ENCODE data around the gene TEKT5. TPM values are rescaled to one million over a fixed set of nuclear protein-coding genes. Genes with fewer than 3 reads are reported as not detected.
"Not testable (repeated sequence)": the region's sequence is repeated elsewhere in the genome, so short reads cannot be mapped to it uniquely, and the experiment has no call there.

TEKT5 gene
- polyA plus RNA-seq, 3 donors, result 0.16 TPM; not detected in 2

- no peak overlapping the region for H3K27ac ChIP-seq (ENCODE audit: low read depth in 1 of 2, low read length in 2 of 2)
- peaks cover 0 to 2% (median 0%) of the 10 kb centered on the region in 7 donors for H3K9me3 Mint-ChIP-seq
- H3K4me3 Mint-ChIP-seq, result no peak overlapping the region
- no peaks in the 10 kb centered on the region for H4K20me1 ChIP-seq (ENCODE audit: insufficient read depth, low read length)
- no peak overlapping the region for H3K27ac Mint-ChIP-seq
- no peaks in the 10 kb centered on the region for H3K36me3 ChIP-seq (replicated peaks in 1 of 2; ENCODE audit: control insufficient read depth in 1 of 2, insufficient read depth in 2 of 2, low read length in 2 of 2)
- no peak overlapping the region for H3K4me2 ChIP-seq (replicated peaks; ENCODE audit: extremely low read depth, low read length, poor library complexity, severe bottlenecking)
- intact Hi-C loops (cut with micrococcal nuclease), result no loop called here
- peaks cover 3 to 6% (median 5%) of the 10 kb centered on the region in 3 donors for H3K27me3 Mint-ChIP-seq (ENCODE audit: low read depth in 3 of 3)
- no peak for TF ChIP-seq CTCF (IDR thresholded peaks at IDR 0.05)
- no peaks in the 10 kb centered on the region for H3K4me1 ChIP-seq (ENCODE audit: control insufficient read depth in 1 of 2, insufficient read depth in 2 of 2, low read length in 2 of 2)
- no peak for DNase-seq
- no peak overlapping the region for H3K9ac ChIP-seq (ENCODE audit: insufficient read depth, low read length, poor library complexity, severe bottlenecking)
- H3K79me2 ChIP-seq (ENCODE audit: insufficient read depth, low read length), result no peaks in the 10 kb centered on the region
- H3K36me3 Mint-ChIP-seq, result no peaks in the 10 kb centered on the region
- H3K27me3 ChIP-seq (ENCODE audit: control insufficient read depth in 2 of 2, insufficient read depth in 2 of 2, low read length in 2 of 2), result no peaks in the 10 kb centered on the region
- no peak overlapping the region for H2AFZ ChIP-seq (ENCODE audit: insufficient read depth, low read depth, low read length, poor library complexity, severe bottlenecking)
- 97% methylated on average over 5 of the region's 8 CpGs for WGBS (ENCODE audit: insufficient coverage)
- H3K4me3 ChIP-seq (replicated peaks in 1 of 3; ENCODE audit: low read depth in 2 of 3, low read length in 3 of 3), result no peak overlapping the region
- H3K9me3 ChIP-seq (replicated peaks in 1 of 2; ENCODE audit: control insufficient read depth in 1 of 2, insufficient read depth in 1 of 2, low read length in 2 of 2), result no peaks in the 10 kb centered on the region
- H3K4me1 Mint-ChIP-seq, result no peaks in the 10 kb centered on the region
Measured at GRCh38 chr16:10654592-10655414, 39.9 kb downstream of the TEKT5 start.

GRCh38 chr16:10652730-10653590 is 41.8 kb downstream of the TEKT5 start:
- no peaks in the 10 kb centered on the region for H3K9me3 ChIP-seq (replicated peaks in 1 of 2; ENCODE audit: control insufficient read depth in 1 of 2, insufficient read depth in 1 of 2, low read length in 2 of 2)
- H3K27me3 ChIP-seq (ENCODE audit: control insufficient read depth in 2 of 2, insufficient read depth in 2 of 2, low read length in 2 of 2), result no peaks in the 10 kb centered on the region
- Mint-ChIP-seq H3K36me3 (no peaks in the 10 kb centered on the region), H3K4me3 (no peak overlapping the region), H3K4me1 (no peaks in the 10 kb centered on the region), H3K27me3 (ENCODE audit: low read depth in 3 of 3) (peaks cover 3 to 6% (median 5%) of the 10 kb centered on the region in 3 donors), H3K9me3 (no peaks in the 10 kb centered on the region), H3K27ac (no peak overlapping the region)
- 79% methylated on average over 2 of the region's 8 CpGs for WGBS (ENCODE audit: insufficient coverage)
- no peak for DNase-seq
- no peak overlapping the region for H3K4me3 ChIP-seq (replicated peaks in 1 of 3; ENCODE audit: low read depth in 2 of 3, low read length in 3 of 3)
- H4K20me1 ChIP-seq (ENCODE audit: insufficient read depth, low read length), result no peaks in the 10 kb centered on the region
- intact Hi-C loops (cut with micrococcal nuclease), result no loop called here
- no peak overlapping the region for H2AFZ ChIP-seq (ENCODE audit: insufficient read depth, low read depth, low read length, poor library complexity, severe bottlenecking)
- H3K4me1 ChIP-seq (ENCODE audit: control insufficient read depth in 1 of 2, insufficient read depth in 2 of 2, low read length in 2 of 2), result no peaks in the 10 kb centered on the region
- H3K36me3 ChIP-seq (replicated peaks in 1 of 2; ENCODE audit: control insufficient read depth in 1 of 2, insufficient read depth in 2 of 2, low read length in 2 of 2), result no peaks in the 10 kb centered on the region
- H3K4me2 ChIP-seq (replicated peaks; ENCODE audit: extremely low read depth, low read length, poor library complexity, severe bottlenecking), result no peak overlapping the region
- H3K27ac ChIP-seq (ENCODE audit: low read depth in 1 of 2, low read length in 2 of 2), result no peak overlapping the region
- H3K79me2 ChIP-seq (ENCODE audit: insufficient read depth, low read length), result no peaks in the 10 kb centered on the region
- TF ChIP-seq CTCF (IDR thresholded peaks at IDR 0.05), result no peak
- H3K9ac ChIP-seq (ENCODE audit: insufficient read depth, low read length, poor library complexity, severe bottlenecking), result no peak overlapping the region

- not testable (repeated sequence) for H3K27ac ChIP-seq (ENCODE audit: low read depth in 1 of 2, low read length in 2 of 2); H3K4me2 ChIP-seq (replicated peaks; ENCODE audit: extremely low read depth, low read length, poor library complexity, severe bottlenecking); DNase-seq; H3K9me3 ChIP-seq (replicated peaks in 1 of 2; ENCODE audit: control insufficient read depth in 1 of 2, insufficient read depth in 1 of 2, low read length in 2 of 2); H3K4me3 Mint-ChIP-seq; H3K9me3 Mint-ChIP-seq; H3K9ac ChIP-seq (ENCODE audit: insufficient read depth, low read length, poor library complexity, severe bottlenecking); H2AFZ ChIP-seq (ENCODE audit: insufficient read depth, low read depth, low read length, poor library complexity, severe bottlenecking); H4K20me1 ChIP-seq (ENCODE audit: insufficient read depth, low read length); H3K27me3 Mint-ChIP-seq (ENCODE audit: low read depth in 3 of 3); H3K36me3 ChIP-seq (replicated peaks in 1 of 2; ENCODE audit: control insufficient read depth in 1 of 2, insufficient read depth in 2 of 2, low read length in 2 of 2); H3K36me3 Mint-ChIP-seq; H3K79me2 ChIP-seq (ENCODE audit: insufficient read depth, low read length); H3K4me1 Mint-ChIP-seq; H3K4me3 ChIP-seq (replicated peaks in 1 of 3; ENCODE audit: low read depth in 2 of 3, low read length in 3 of 3); H3K4me1 ChIP-seq (ENCODE audit: control insufficient read depth in 1 of 2, insufficient read depth in 2 of 2, low read length in 2 of 2); H3K27ac Mint-ChIP-seq; H3K27me3 ChIP-seq (ENCODE audit: control insufficient read depth in 2 of 2, insufficient read depth in 2 of 2, low read length in 2 of 2)
- intact Hi-C loops (cut with micrococcal nuclease), result loop anchor here in 1 of 2 donors (10.0 kb wide), 1 partner anchor 124 kb away; no protein-coding TSS in a partner anchor
- WGBS (ENCODE audit: insufficient coverage), result no CpG with 5 or more reads among the region's 1 CpG
Measured at GRCh38 chr16:10649098-10649497, 45.6 kb downstream of the TEKT5 start.
